SK-N-SH (cell line): ENCODE results near the gene XXYLT1. TPM values are rescaled to one million over a fixed set of nuclear protein-coding genes. Genes with fewer than 3 reads are reported as not detected.

ENCODE experiments used
- CTCF ChIA-PET: fragments of 300-600, 350-600 bp; formaldehyde crosslinking; extraction: SDS; loops from one replicate; lab custom pipeline; 2021; lab: Yijun Ruan, JAX
- POLR2A ChIA-PET: fragments of 350-600 bp; sonication (Branson Sonifier 250); formaldehyde crosslinking; extraction: SDS; loops from one replicate; lab custom pipeline; 2020; ENCODE audit warnings: antibody characterized with exemption, inconsistent platforms; lab: Yijun Ruan, JAX
- DNase-seq: peaks from one replicate; pipeline ENCODE4 v3.0.0; 2012
- H2AFZ ChIP-seq: fragments of 200-600 bp; sonication (generic); 2 replicates; pipeline ENCODE4 v1.8.1; 2016; ENCODE audit warnings: antibody characterized with exemption, mild to moderate bottlenecking, low read depth
- H3F3A ChIP-seq: fragments of 200-600 bp; sonication (generic); replicated peaks from 2 replicates; pipeline ENCODE3; 2016; ENCODE audit warnings: antibody characterized with exemption, mild to moderate bottlenecking; ENCODE audit not compliant: insufficient read depth
- H3K27ac ChIP-seq, 2 experiments: fragments of 200-500 bp in 1 of 2; fragments of 200-600 bp in 1 of 2; sonication (Bioruptor generic) in 1 of 2; sonication (generic), shearing (Covaris generic) in 1 of 2; 2 replicates each; pipeline versions ENCODE4 v1.5.1 to v1.6.1; 2014 to 2016; ENCODE audit warnings: low read depth in 2 of 2, inconsistent platforms in 1 of 2, low read length in 1 of 2, mild to moderate bottlenecking in 1 of 2, mixed read lengths in 1 of 2
- H3K27me3 ChIP-seq: fragments of 200-600 bp; sonication (generic), shearing (Covaris generic); 2 replicates; pipeline ENCODE4 v1.6.1; 2016; ENCODE audit warnings: mixed run types; ENCODE audit not compliant: insufficient read depth
- H3K36me3 ChIP-seq, 2 experiments: fragments of 200-500 bp in 1 of 2; fragments of 200-600 bp in 1 of 2; sonication (Bioruptor generic) in 1 of 2; sonication (generic) in 1 of 2; replicated peaks in 1 of 2; 2 replicates each; pipeline versions ENCODE3 to v1.5.1; 2014 to 2016; ENCODE audit warnings: low read length in 1 of 2, mild to moderate bottlenecking in 1 of 2; ENCODE audit not compliant: insufficient read depth in 2 of 2, control insufficient read depth in 1 of 2
- H3K4me1 ChIP-seq, 2 experiments: fragments of 200-500 bp in 1 of 2; fragments of 200-600 bp in 1 of 2; sonication (Bioruptor generic) in 1 of 2; sonication (generic), shearing (Covaris generic) in 1 of 2; 2 replicates each; pipeline versions ENCODE4 v1.5.1 to v1.6.1; 2014 to 2016; ENCODE audit warnings: low read depth in 1 of 2, low read length in 1 of 2, mixed run types in 1 of 2; ENCODE audit not compliant: insufficient read depth in 2 of 2, control insufficient read depth in 1 of 2
- H3K4me2 ChIP-seq: fragments of 200-600 bp; sonication (generic), shearing (Covaris generic); 2 replicates; pipeline ENCODE4 v1.6.1; 2017; ENCODE audit warnings: mixed run types
- H3K4me3 ChIP-seq, 2 experiments: fragments of 200-500 bp in 1 of 2; fragments of 200-600 bp in 1 of 2; sonication (Bioruptor generic) in 1 of 2; sonication (generic), shearing (Covaris generic) in 1 of 2; 2 replicates each; pipeline versions ENCODE4 v1.5.1 to v1.8.1; 2014 to 2016; ENCODE audit warnings: low read depth in 2 of 2, inconsistent platforms in 1 of 2, low read length in 1 of 2, mild to moderate bottlenecking in 1 of 2, mixed read lengths in 1 of 2, moderate library complexity in 1 of 2
- H3K79me2 ChIP-seq: fragments of 200-600 bp; sonication (generic); 2 replicates; pipeline ENCODE4 v1.8.1; 2017; ENCODE audit warnings: mild to moderate bottlenecking; ENCODE audit not compliant: insufficient read depth
- H3K9ac ChIP-seq: fragments of 200-600 bp; sonication (generic); 2 replicates; pipeline ENCODE4 v1.6.1; 2017; ENCODE audit warnings: mixed run types
- H3K9me2 ChIP-seq: fragments of 200-600 bp; sonication (generic); 2 replicates; pipeline ENCODE4 v1.6.1; 2017; ENCODE audit warnings: mixed run types
- H3K9me3 ChIP-seq: fragments of 200-600 bp; sonication (generic); 2 replicates; pipeline ENCODE4 v1.6.1; 2017; ENCODE audit warnings: mixed run types, mild to moderate bottlenecking, moderate library complexity
- H4K20me1 ChIP-seq: fragments of 200-600 bp; sonication (generic); 2 replicates; pipeline ENCODE4 v1.6.1; 2017; ENCODE audit warnings: mild to moderate bottlenecking, mixed run types; ENCODE audit not compliant: insufficient read depth
- CHD2 ChIP-seq: fragments of 150-350 bp; IDR thresholded peaks from 2 replicates; pipeline ENCODE4 v1.6.1; 2018; ENCODE audit warnings: low read length; ENCODE audit not compliant: partially characterized antibody
- GABPA ChIP-seq: IDR thresholded peaks from 2 replicates; pipeline ENCODE4 v1.4.0; 2012; ENCODE audit warnings: low read depth, mild to moderate bottlenecking
- JUND ChIP-seq: IDR thresholded peaks from 2 replicates; pipeline ENCODE4 v1.4.0; 2012
- NFIC ChIP-seq: IDR thresholded peaks from 2 replicates; pipeline ENCODE4 v1.4.0; 2012; ENCODE audit warnings: borderline replicate concordance
- NRF1 ChIP-seq: IDR thresholded peaks from 2 replicates; pipeline ENCODE4 v1.6.1; 2012; ENCODE audit warnings: low read depth, mild to moderate bottlenecking, low read length
- RAD21 ChIP-seq: IDR thresholded peaks from 2 replicates; pipeline ENCODE4 v1.6.1; 2012; ENCODE audit warnings: mild to moderate bottlenecking, low read length
- RFX5 ChIP-seq: IDR thresholded peaks from 2 replicates; pipeline ENCODE4 v1.6.1; 2012; ENCODE audit warnings: mild to moderate bottlenecking, improper control_type of control experiment, low read length
- SMC3 ChIP-seq: IDR thresholded peaks from 2 replicates; pipeline ENCODE4 v1.6.1; 2012; ENCODE audit warnings: low read depth, low read length, improper control_type of control experiment
- TCF12 ChIP-seq: IDR thresholded peaks from 2 replicates; pipeline ENCODE4 v1.4.0; 2012
- WGBS: methylation state at CpG from one replicate; pipeline ENCODE4 v1.1.6; 2017; ENCODE audit warnings: low lambda C conversion rate; 5-methylcytosine and 5-hydroxymethylcytosine counted together
- polyA plus RNA-seq, 3 experiments: library from polyadenylated mRNA; depleted of rRNA; stranded (reverse); fragments of >200 nt; gene quantifications; 2 replicates each; pipeline ENCODE4 v1.2.3, GENCODE V29; 2012
- TF ChIP-seq, protein P1 (sequence below): IDR thresholded peaks from 2 replicates; pipeline ENCODE4 v1.4.0; 2012; ENCODE audit warnings: low read depth
- TF ChIP-seq, protein P2 (sequence below): fragments of 150-350 bp; IDR thresholded peaks from 2 replicates; pipeline ENCODE4 v1.6.1; 2016; ENCODE audit warnings: mild to moderate bottlenecking, low read depth, low read length
- TF ChIP-seq, protein P3 (sequence below): fragments of 150-350 bp; IDR thresholded peaks from 2 replicates; pipeline ENCODE4 v1.6.1; 2017; ENCODE audit warnings: antibody characterized with exemption, low read length, low read depth, borderline replicate concordance
- TF ChIP-seq, protein P4 (sequence below): IDR thresholded peaks from 2 replicates; pipeline ENCODE4 v1.4.0; 2012; ENCODE audit warnings: low read depth, borderline replicate concordance

The XXYLT1 gene
- polyA plus RNA-seq, 1 of the 3 experiments (the other 2 are of a cell fraction): 22.6 TPM

DNA sequence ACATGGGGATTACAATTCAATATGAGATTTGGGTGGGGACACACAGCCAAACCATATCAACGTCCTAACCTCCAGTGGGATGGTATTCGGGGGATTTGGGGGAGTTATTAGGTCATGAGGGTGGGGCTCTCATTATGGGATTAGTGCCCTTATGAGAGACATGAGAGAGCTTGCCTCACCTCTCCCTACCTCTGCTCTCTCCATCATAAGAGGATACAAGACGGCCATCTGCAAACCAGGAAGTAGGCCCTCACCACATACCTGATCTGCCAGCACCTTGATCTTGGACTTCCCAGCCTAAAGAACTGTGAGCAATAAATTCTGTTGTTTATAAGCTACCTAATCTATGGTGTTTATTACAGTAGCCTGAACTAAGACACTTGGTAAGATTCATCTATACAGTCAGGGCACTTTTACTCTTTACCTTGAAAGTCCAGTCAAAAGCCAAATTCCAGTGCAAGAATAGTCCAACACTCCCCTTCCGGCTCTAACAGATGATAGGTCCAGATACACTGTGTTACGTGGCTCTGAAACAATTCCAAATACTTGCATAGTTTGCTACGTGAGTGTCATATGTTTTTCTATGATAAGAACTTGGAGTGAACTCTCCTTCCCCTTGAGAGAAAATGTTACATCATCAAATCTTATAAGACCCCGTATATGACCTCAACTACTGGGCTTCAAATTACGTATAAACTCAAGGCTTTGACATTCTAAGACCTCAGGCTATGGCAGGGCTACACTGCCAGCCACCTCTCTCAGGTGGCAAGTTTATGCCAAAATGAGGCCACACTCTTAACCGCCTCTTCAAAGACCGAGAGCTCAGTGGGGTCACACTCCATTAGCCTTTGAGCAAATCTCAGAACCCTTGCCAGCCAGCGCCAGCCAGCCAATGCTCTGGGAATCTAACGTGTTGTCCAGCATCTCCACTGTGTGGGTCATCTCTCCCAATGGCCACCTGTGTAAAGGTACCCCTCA is 129.9 kb downstream of the XXYLT1 start:
- no peaks in the 10 kb centered on the region for H3K27me3 ChIP-seq
- DNase-seq: no peak
- WGBS: 96% methylated on average over 12 of the region's 12 CpGs
- H3K9me2 ChIP-seq: no peaks in the 10 kb centered on the region
- H3K9ac ChIP-seq: no peak overlapping the region
- CTCF ChIA-PET: interaction anchor here (1.4 kb wide), 1 partner anchor 454 kb away, joined by 3 read pairs; no protein-coding TSS in a partner anchor
- POLR2A ChIA-PET: no interaction called here
- peaks cover 0 to 7% of the 10 kb centered on the region in 2 experiments for H3K36me3 ChIP-seq
- peaks cover 0 to 32% of the 10 kb centered on the region in 2 experiments; a peak in 2 of 4 replicates for H3K4me1 ChIP-seq
- no peaks in the 10 kb centered on the region for H3K79me2 ChIP-seq
- H4K20me1 ChIP-seq: no peaks in the 10 kb centered on the region
- no peaks in the 10 kb centered on the region for H3F3A ChIP-seq
- H2AFZ ChIP-seq: no peak overlapping the region
- no peaks in the 10 kb centered on the region for H3K9me3 ChIP-seq
- H3K27ac ChIP-seq: no peak overlapping the region
- no peak overlapping the region for H3K4me2 ChIP-seq
- no peak overlapping the region for H3K4me3 ChIP-seq
- no peak for TF ChIP-seq RAD21
- TF ChIP-seq, protein P1, sequence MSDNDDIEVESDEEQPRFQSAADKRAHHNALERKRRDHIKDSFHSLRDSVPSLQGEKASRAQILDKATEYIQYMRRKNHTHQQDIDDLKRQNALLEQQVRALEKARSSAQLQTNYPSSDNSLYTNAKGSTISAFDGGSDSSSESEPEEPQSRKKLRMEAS: no peak
- no peak for TF ChIP-seq JUND
- no peak for TF ChIP-seq GABPA
- TF ChIP-seq NRF1: no peak
- TF ChIP-seq NFIC: no peak
- TF ChIP-seq CHD2: no peak
- TF ChIP-seq TCF12: no peak
- TF ChIP-seq, all 33 proteins: peak for 0

DNA sequence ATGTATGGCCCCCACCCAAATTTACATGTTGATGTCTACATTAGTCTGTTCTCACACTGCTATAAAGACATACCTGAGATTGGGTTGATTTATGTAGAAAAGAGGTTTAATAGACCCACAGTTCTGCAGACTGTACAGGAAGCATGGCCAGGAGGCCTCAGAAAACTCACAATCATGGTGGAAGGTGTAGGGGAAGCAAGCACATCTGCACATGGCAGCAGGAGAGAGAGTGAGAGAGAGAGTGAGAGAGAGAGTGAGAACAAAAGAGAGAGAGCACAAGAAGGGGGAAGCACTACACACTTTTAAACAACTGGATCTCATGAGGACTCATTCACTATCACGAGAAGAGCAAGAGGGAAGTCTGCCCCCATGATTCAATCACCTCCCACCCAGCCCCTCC is 130.5 kb downstream of the XXYLT1 start:
- no peak overlapping the region for H2AFZ ChIP-seq
- H3K9me3 ChIP-seq: no peaks in the 10 kb centered on the region
- TF ChIP-seq, protein P2, sequence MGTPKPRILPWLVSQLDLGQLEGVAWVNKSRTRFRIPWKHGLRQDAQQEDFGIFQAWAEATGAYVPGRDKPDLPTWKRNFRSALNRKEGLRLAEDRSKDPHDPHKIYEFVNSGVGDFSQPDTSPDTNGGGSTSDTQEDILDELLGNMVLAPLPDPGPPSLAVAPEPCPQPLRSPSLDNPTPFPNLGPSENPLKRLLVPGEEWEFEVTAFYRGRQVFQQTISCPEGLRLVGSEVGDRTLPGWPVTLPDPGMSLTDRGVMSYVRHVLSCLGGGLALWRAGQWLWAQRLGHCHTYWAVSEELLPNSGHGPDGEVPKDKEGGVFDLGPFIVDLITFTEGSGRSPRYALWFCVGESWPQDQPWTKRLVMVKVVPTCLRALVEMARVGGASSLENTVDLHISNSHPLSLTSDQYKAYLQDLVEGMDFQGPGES: no peak
- TF ChIP-seq RFX5 (no peak), SMC3 (no peak), NFIC (no peak), CHD2 (no peak)
- TF ChIP-seq, protein P3, sequence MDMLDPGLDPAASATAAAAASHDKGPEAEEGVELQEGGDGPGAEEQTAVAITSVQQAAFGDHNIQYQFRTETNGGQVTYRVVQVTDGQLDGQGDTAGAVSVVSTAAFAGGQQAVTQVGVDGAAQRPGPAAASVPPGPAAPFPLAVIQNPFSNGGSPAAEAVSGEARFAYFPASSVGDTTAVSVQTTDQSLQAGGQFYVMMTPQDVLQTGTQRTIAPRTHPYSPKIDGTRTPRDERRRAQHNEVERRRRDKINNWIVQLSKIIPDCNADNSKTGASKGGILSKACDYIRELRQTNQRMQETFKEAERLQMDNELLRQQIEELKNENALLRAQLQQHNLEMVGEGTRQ: no peak
- TF ChIP-seq, protein P4, sequence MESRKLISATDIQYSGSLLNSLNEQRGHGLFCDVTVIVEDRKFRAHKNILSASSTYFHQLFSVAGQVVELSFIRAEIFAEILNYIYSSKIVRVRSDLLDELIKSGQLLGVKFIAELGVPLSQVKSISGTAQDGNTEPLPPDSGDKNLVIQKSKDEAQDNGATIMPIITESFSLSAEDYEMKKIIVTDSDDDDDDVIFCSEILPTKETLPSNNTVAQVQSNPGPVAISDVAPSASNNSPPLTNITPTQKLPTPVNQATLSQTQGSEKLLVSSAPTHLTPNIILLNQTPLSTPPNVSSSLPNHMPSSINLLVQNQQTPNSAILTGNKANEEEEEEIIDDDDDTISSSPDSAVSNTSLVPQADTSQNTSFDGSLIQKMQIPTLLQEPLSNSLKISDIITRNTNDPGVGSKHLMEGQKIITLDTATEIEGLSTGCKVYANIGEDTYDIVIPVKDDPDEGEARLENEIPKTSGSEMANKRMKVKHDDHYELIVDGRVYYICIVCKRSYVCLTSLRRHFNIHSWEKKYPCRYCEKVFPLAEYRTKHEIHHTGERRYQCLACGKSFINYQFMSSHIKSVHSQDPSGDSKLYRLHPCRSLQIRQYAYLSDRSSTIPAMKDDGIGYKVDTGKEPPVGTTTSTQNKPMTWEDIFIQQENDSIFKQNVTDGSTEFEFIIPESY: no peak
- H4K20me1 ChIP-seq: no peaks in the 10 kb centered on the region
- DNase-seq: no peak
- peaks cover 0 to 36% of the 10 kb centered on the region in 2 experiments; a peak in 2 of 4 replicates for H3K4me1 ChIP-seq
- no peaks in the 10 kb centered on the region for H3K27me3 ChIP-seq
- H3K9ac ChIP-seq: no peak overlapping the region
- no peaks in the 10 kb centered on the region for H3K9me2 ChIP-seq
- H3K27ac ChIP-seq: no peak overlapping the region
- POLR2A ChIA-PET: no interaction called here
- no peak overlapping the region for H3K4me2 ChIP-seq
- H3F3A ChIP-seq: no peaks in the 10 kb centered on the region
- peaks cover 0 to 7% of the 10 kb centered on the region in 2 experiments for H3K36me3 ChIP-seq
- H3K4me3 ChIP-seq: no peak overlapping the region
- no peaks in the 10 kb centered on the region for H3K79me2 ChIP-seq
- 100% methylated on average over 1 of the region's 1 CpG for WGBS
- CTCF ChIA-PET: interaction anchor here (1.4 kb wide), 1 partner anchor 453 kb away, joined by 3 read pairs; no protein-coding TSS in a partner anchor
